Measurements from ENCODE around the gene YPEL5. TPM values are rescaled to one million over a fixed set of nuclear protein-coding genes. Genes with fewer than 3 reads are reported as not detected.

YPEL5 gene
- total RNA-seq, 4 donors from 2014 or later = 39.8 to 75.1 (median 59.0) TPM

DNA sequence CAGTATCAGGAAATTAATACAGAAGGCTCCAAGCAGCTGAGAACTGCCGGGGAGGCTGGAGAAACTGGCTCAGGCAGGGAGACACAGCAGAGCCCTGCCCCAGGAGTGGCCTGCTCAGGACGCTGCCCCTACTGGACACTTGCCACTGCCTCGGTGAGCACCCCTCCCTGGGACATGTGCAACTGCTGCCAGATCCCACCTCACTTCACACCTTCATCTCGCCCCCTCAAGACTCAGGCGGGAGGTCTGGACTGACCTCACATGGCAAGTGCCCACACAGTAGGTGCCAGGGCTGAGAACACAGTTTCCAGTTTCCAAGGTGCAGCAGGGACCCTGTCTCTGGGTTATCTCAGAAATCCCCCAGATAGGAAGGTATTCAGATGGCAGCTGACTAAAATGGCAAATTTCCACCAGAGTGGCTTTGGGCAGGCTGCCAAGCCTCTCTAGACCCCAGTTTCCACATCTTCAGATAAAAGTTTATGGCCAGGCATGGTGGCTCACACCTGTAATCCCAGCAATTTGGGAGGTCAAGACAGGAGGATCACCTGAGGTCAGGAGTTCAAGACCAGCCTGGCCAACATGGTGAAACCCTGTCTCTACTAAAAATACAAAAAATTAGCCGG, 50.9 kb downstream of the YPEL5 start:
- H3K27me3 ChIP-seq = no peaks in the 10 kb centered on the region
- no peaks in the 10 kb centered on the region for H3K36me3 ChIP-seq
- H3K4me1 ChIP-seq = no peaks in the 10 kb centered on the region
- DNase-seq = no peak
- no peaks in the 10 kb centered on the region for H3K9me3 ChIP-seq
- no peak for TF ChIP-seq POLR2A (IDR thresholded peaks at IDR 0.05)
- TF ChIP-seq, protein P1, sequence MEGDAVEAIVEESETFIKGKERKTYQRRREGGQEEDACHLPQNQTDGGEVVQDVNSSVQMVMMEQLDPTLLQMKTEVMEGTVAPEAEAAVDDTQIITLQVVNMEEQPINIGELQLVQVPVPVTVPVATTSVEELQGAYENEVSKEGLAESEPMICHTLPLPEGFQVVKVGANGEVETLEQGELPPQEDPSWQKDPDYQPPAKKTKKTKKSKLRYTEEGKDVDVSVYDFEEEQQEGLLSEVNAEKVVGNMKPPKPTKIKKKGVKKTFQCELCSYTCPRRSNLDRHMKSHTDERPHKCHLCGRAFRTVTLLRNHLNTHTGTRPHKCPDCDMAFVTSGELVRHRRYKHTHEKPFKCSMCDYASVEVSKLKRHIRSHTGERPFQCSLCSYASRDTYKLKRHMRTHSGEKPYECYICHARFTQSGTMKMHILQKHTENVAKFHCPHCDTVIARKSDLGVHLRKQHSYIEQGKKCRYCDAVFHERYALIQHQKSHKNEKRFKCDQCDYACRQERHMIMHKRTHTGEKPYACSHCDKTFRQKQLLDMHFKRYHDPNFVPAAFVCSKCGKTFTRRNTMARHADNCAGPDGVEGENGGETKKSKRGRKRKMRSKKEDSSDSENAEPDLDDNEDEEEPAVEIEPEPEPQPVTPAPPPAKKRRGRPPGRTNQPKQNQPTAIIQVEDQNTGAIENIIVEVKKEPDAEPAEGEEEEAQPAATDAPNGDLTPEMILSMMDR (IDR thresholded peaks at IDR 0.05) = no peak
- H3K27ac ChIP-seq = no peak overlapping the region
- no peak overlapping the region for H3K4me3 ChIP-seq

GRCh38 chr2:30201990-30202389, 55.2 kb downstream of the YPEL5 start:
- H3K4me3 ChIP-seq = no peak overlapping the region
- H3K4me1 ChIP-seq = no peaks in the 10 kb centered on the region
- H3K9me3 ChIP-seq = no peaks in the 10 kb centered on the region
- H3K36me3 ChIP-seq = no peaks in the 10 kb centered on the region
- DNase-seq = no peak
- H3K27ac ChIP-seq = no peak overlapping the region
- no peaks in the 10 kb centered on the region for H3K27me3 ChIP-seq
- TF ChIP-seq POLR2A (IDR thresholded peaks at IDR 0.05) = no peak
- TF ChIP-seq, protein P1 (IDR thresholded peaks at IDR 0.05) = no peak

DNA sequence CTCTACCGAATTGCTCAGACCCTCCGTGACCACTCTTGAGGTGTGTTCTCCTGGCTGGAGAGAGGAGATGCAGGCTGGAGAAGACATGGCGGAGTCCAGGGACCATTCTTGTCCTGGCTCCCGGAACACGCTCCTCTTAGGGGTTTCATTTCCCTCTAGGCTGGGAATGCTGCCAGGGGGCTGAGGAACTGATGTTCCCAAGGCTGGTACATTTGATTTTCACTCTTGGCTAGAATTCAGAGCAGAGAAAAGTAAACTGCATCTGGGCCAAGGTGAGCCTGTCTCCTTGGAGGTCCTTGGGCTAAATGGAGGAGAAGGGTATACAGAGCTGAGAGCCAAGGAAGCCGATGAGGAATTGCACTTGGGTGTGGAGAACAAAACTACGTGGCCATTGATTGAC, 56.3 kb downstream of the YPEL5 start:
- no peaks in the 10 kb centered on the region for H3K4me1 ChIP-seq
- no peaks in the 10 kb centered on the region for H3K9me3 ChIP-seq
- no peak for TF ChIP-seq POLR2A (IDR thresholded peaks at IDR 0.05)
- TF ChIP-seq, protein P1 (IDR thresholded peaks at IDR 0.05) = no peak
- H3K4me3 ChIP-seq = no peak overlapping the region
- H3K27me3 ChIP-seq = no peaks in the 10 kb centered on the region
- no peak overlapping the region for H3K27ac ChIP-seq
- H3K36me3 ChIP-seq = no peaks in the 10 kb centered on the region
- DNase-seq = no peak

- Histone ChIP-seq H3K27ac (no peak overlapping the region), H3K27me3 (no peaks in the 10 kb centered on the region)
- no peak for DNase-seq
Measured at GRCh38 chr2:30204281-30204680, 57.5 kb downstream of the YPEL5 start.

GRCh38 chr2:30205456-30205855, 58.6 kb downstream of the YPEL5 start:
- Histone ChIP-seq H3K9me3 (no peaks in the 10 kb centered on the region), H3K36me3 (no peaks in the 10 kb centered on the region), H3K4me1 (no peaks in the 10 kb centered on the region), H3K27me3 (no peaks in the 10 kb centered on the region), H3K4me3 (no peak overlapping the region), H3K27ac (no peak overlapping the region)
- DNase-seq = no peak
- TF ChIP-seq POLR2A (IDR thresholded peaks at IDR 0.05) = no peak
- TF ChIP-seq, protein P1 (IDR thresholded peaks at IDR 0.05) = no peak

More at GRCh38 chr2:30204281-30204680, 57.5 kb downstream of the YPEL5 start:
- Histone ChIP-seq H3K4me3 (no peak overlapping the region), H3K9me3 (no peaks in the 10 kb centered on the region), H3K4me1 (no peaks in the 10 kb centered on the region), H3K36me3 (no peaks in the 10 kb centered on the region)
- no peak for TF ChIP-seq POLR2A (IDR thresholded peaks at IDR 0.05)
- TF ChIP-seq, protein P1 (IDR thresholded peaks at IDR 0.05) = no peak
